Osteoblast (primary cell): ENCODE measurements around the gene OR5M11. TPM values are rescaled to one million over a fixed set of nuclear protein-coding genes. Genes with fewer than 3 reads are reported as not detected.
"Not testable (repeated sequence)": the region's sequence is repeated elsewhere in the genome, so short reads cannot be mapped to it uniquely, and the experiment has no call there.

Experiments used
- DNase-seq: peaks from one replicate; pipeline ENCODE4 v3.0.0; 2011; ENCODE audit warnings: low spot score, mixed read lengths; ENCODE audit not compliant: insufficient read length; ENCODE audit errors: missing footprints
- H2AFZ ChIP-seq: 2 replicates; pipeline ENCODE4 v1.6.0; 2011; ENCODE audit warnings: mild to moderate bottlenecking, low read length
- H3K27ac ChIP-seq: 2 replicates; pipeline ENCODE4 v1.5.1; 2011; ENCODE audit warnings: mild to moderate bottlenecking, low read depth, low read length, moderate library complexity
- H3K27me3 ChIP-seq: 2 replicates; pipeline ENCODE4 v1.6.0; 2012; ENCODE audit warnings: mild to moderate bottlenecking, control low read depth, inconsistent platforms, low read length, moderate library complexity; ENCODE audit not compliant: insufficient read depth
- H3K36me3 ChIP-seq: 2 replicates; pipeline ENCODE4 v1.5.1; 2011; ENCODE audit warnings: mild to moderate bottlenecking, low read length, control low read depth, moderate library complexity; ENCODE audit not compliant: insufficient read depth
- H3K4me1 ChIP-seq: 2 replicates; pipeline ENCODE4 v1.5.1; 2011; ENCODE audit warnings: mild to moderate bottlenecking, low read length, control low read depth, moderate library complexity; ENCODE audit not compliant: insufficient read depth
- H3K4me2 ChIP-seq: 2 replicates; pipeline ENCODE4 v1.6.0; 2011; ENCODE audit warnings: mild to moderate bottlenecking, low read length; ENCODE audit not compliant: insufficient read depth
- H3K4me3 ChIP-seq: fragments of 200-600 bp; sonication (generic); 3 replicates; pipeline ENCODE4 v1.5.1; 2012; ENCODE audit warnings: mild to moderate bottlenecking, low read length, inconsistent platforms; ENCODE audit not compliant: insufficient read depth
- H3K79me2 ChIP-seq: 2 replicates; pipeline ENCODE4 v1.6.0; 2012; ENCODE audit warnings: mild to moderate bottlenecking, low read length, control low read depth, inconsistent platforms; ENCODE audit not compliant: insufficient read depth
- H3K9me3 ChIP-seq: 2 replicates; pipeline ENCODE4 v1.5.1; 2011; ENCODE audit warnings: low read depth, low read length, control low read depth
- H4K20me1 ChIP-seq: 2 replicates; pipeline ENCODE4 v1.6.0; 2012; ENCODE audit warnings: mild to moderate bottlenecking, low read length, control low read depth; ENCODE audit not compliant: insufficient read depth
- CTCF ChIP-seq: IDR thresholded peaks from 2 replicates; pipeline ENCODE4 v1.5.1; 2011; ENCODE audit warnings: mild to moderate bottlenecking, low read depth, low read length, moderate library complexity; ENCODE audit errors: extremely low read depth
- total RNA-seq: library from RNA; depleted of rRNA; stranded (reverse); fragments of >200 nt; gene quantifications from 2 replicates; pipeline ENCODE4 v1.2.3, GENCODE V29; 2012

The OR5M11 gene
- total RNA-seq: not detected in 2 replicates

GRCh38 chr11:56543157-56543556 lies at the start of gene OR5M11:
OR5M11 (minus strand) TSS chr11:56543257; CDS start chr11:56543257, 0 bp downstream.
- Histone ChIP-seq H4K20me1 (no peaks in the 10 kb centered on the region), H3K36me3 (no peaks in the 10 kb centered on the region), H3K27ac (no peak within 1 kb of the TSS), H2AFZ (no peak within 1 kb of the TSS), H3K79me2 (no peaks in the 10 kb centered on the region), H3K27me3 (no peaks in the 10 kb centered on the region), H3K4me3 (no peak within 1 kb of the TSS), H3K4me1 (no peaks in the 10 kb centered on the region), H3K9me3 (no peaks in the 10 kb centered on the region), H3K4me2 (no peak within 1 kb of the TSS)
- no peak for TF ChIP-seq CTCF
- DNase-seq: no peak

- H3K4me3 ChIP-seq, H3K4me1 ChIP-seq, DNase-seq, H3K79me2 ChIP-seq, H4K20me1 ChIP-seq, H2AFZ ChIP-seq, H3K27me3 ChIP-seq, H3K27ac ChIP-seq, H3K36me3 ChIP-seq, H3K9me3 ChIP-seq, H3K4me2 ChIP-seq: not testable (repeated sequence)
Observed at GRCh38 chr11:56592088-56592717, 49.1 kb upstream of the OR5M11 start.

GRCh38 chr11:56577621-56578020 lies 34.6 kb upstream of the OR5M11 start, which contains the start of gene OR5M10:
OR5M10 (minus strand) TSS chr11:56577721; CDS start chr11:56577721, 0 bp downstream.
- no peak for DNase-seq
- H2AFZ ChIP-seq: no peak within 1 kb of the TSS
- H3K4me2 ChIP-seq: no peak within 1 kb of the TSS
- H3K4me3 ChIP-seq: no peak within 1 kb of the TSS
- no peaks in the 10 kb centered on the region for H3K79me2 ChIP-seq
- no peaks in the 10 kb centered on the region for H3K9me3 ChIP-seq
- no peaks in the 10 kb centered on the region for H3K27me3 ChIP-seq
- no peaks in the 10 kb centered on the region for H4K20me1 ChIP-seq
- H3K27ac ChIP-seq: no peak within 1 kb of the TSS
- no peaks in the 10 kb centered on the region for H3K36me3 ChIP-seq
- TF ChIP-seq CTCF: no peak
- H3K4me1 ChIP-seq: no peaks in the 10 kb centered on the region

DNA sequence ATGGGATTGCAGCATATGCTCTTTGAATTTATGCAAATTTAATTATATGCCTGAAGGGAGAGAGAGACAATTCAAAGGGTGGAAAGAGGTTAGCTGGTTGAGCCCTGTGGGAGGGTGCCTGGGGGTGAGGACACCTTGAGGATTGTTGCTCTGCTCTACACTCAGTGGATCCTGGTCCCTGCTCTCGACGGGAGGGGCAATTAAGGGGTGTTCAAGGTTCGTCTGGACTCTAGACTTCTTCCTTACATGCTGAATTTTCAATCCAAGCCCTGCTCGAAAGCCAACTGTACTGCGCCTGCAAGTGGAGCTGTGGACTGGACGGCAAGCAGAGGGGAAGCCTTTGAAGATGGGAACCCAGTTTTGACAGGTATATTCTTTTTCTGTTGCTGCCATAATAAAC lies 15.5 kb upstream of the OR5M11 start:
- Histone ChIP-seq H3K79me2 (no peaks in the 10 kb centered on the region), H3K4me2 (no peak overlapping the region), H3K27ac (no peak overlapping the region), H2AFZ (no peak overlapping the region), H3K9me3 (no peaks in the 10 kb centered on the region), H3K36me3 (no peaks in the 10 kb centered on the region), H3K27me3 (no peaks in the 10 kb centered on the region), H4K20me1 (no peaks in the 10 kb centered on the region), H3K4me3 (no peak overlapping the region), H3K4me1 (no peaks in the 10 kb centered on the region)
- no peak for TF ChIP-seq CTCF
- DNase-seq: no peak

DNA sequence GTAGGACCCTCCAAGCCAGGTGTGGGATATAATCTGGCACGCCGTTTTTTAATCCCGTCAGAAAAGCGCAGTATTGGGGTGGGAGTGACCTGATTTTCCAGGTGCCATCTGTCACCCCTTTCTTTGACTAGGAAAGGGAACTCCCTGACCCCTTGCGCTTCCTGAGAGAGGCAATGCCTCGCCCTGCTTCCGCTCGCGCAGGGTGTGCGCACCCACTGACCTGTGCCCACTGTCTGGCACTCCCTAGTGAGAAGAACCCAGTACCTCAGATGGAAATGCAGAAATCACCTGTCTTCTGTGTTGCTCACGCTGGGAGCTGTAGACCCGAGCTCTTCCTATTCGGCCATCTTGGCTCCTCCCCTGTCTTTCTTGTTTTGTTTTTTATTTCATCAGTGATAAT lies 11.6 kb upstream of the OR5M11 start:
- not testable (repeated sequence) for H3K4me2 ChIP-seq, H4K20me1 ChIP-seq, H3K27ac ChIP-seq, H3K79me2 ChIP-seq, H3K9me3 ChIP-seq, H2AFZ ChIP-seq, H3K36me3 ChIP-seq, H3K4me3 ChIP-seq, H3K4me1 ChIP-seq, DNase-seq, H3K27me3 ChIP-seq
